ENCODE data around the gene CADM1.

GRCh38 chr11:115201111-115201792, 303.0 kb downstream of the CADM1 start:
- TF ChIP-seq CTCF (conservative IDR thresholded peaks at IDR 0.05; ENCODE audit: low read depth, low read length) (no peak), EZH2 (IDR thresholded peaks at IDR 0.05; ENCODE audit: borderline replicate concordance, low read depth, low read length, poor library complexity, severe bottlenecking) (no peak)
